Measurements from ENCODE around the gene MTERF1.

The MTERF1 gene

GRCh38 chr7:91835826-91836368, 44.6 kb downstream of the MTERF1 start:
- peak in 3 of 56 donors; percentile 6 to 10 (median 6) for DNase-seq

- DNase-seq = no peak
Observed at GRCh38 chr7:91835091-91835825, 45.2 kb downstream of the MTERF1 start.

GRCh38 chr7:91832493-91833045, 47.9 kb downstream of the MTERF1 start:
- DNase-seq = no peak

GRCh38 chr7:91827169-91827568, 53.3 kb downstream of the MTERF1 start:
- no peak for DNase-seq

- no peak for DNase-seq
Observed at GRCh38 chr7:91826377-91826776, 54.1 kb downstream of the MTERF1 start.

GRCh38 chr7:91824201-91824600, 56.3 kb downstream of the MTERF1 start:
- no peak for DNase-seq

Measured in amygdala (tissue), 56 donors.